B cell (primary cell): ENCODE data around the gene ZKSCAN2. TPM values are rescaled to one million over a fixed set of nuclear protein-coding genes. Genes with fewer than 3 reads are reported as not detected.

ENCODE experiments used
- ATAC-seq: fragments of 200-7000 bp; cut with Tn5 transposase; one replicate; pipeline ENCODE4 v1.10.0; 2021; ENCODE audit warnings: low read depth, mild to moderate bottlenecking, moderate number of reproducible peaks, moderate library complexity
- CTCF ChIA-PET: fragments of 350-600 bp; sonication (Branson Sonifier 250); formaldehyde crosslinking; loops from one replicate; lab custom pipeline; 2021; ENCODE audit warnings: antibody characterized with exemption, inconsistent platforms; lab: Charles Lee
- POLR2A ChIA-PET: fragments of 350-600 bp; sonication (Branson Sonifier 250); formaldehyde crosslinking; loops from one replicate; lab custom pipeline; 2021; ENCODE audit warnings: antibody characterized with exemption; lab: Charles Lee
- DNase-seq: peaks from one replicate; pipeline ENCODE4 v3.0.0; 2013
- H2AFZ ChIP-seq: 2 replicates; pipeline ENCODE4 v1.6.1; 2012; ENCODE audit warnings: mild to moderate bottlenecking, low read depth, low read length; ENCODE audit not compliant: insufficient read depth, poor library complexity, severe bottlenecking
- H3K27ac ChIP-seq, 2 donors: 1 replicate in 1 of 2; 2 replicates in 1 of 2; pipeline ENCODE4 v1.5.1; 2012 to 2013; ENCODE audit warnings: low read length in 2 of 2, mild to moderate bottlenecking in 2 of 2, moderate library complexity in 1 of 2
- H3K27me3 ChIP-seq, 4 experiments: fragments of 200-600 bp in 1 of 4; sonication (generic) in 1 of 4; replicated peaks in 1 of 4; 1 replicate in 2 of 4; 2 replicates in 2 of 4; pipeline versions ENCODE4 v1.6.1 to v1.7.0; 2013 to 2016; ENCODE audit warnings: low read length in 3 of 4, mild to moderate bottlenecking in 2 of 4, mixed read lengths in 1 of 4, moderate library complexity in 1 of 4; ENCODE audit not compliant: insufficient read depth in 4 of 4, control insufficient read depth in 3 of 4; ENCODE audit errors: control extremely low read depth in 1 of 4
- H3K36me3 ChIP-seq, 2 experiments: replicated peaks in 1 of 2; 1 replicate in 1 of 2; 2 replicates in 1 of 2; pipeline versions ENCODE4 v1.6.1 to v1.7.1; 2013; ENCODE audit warnings: low read length in 1 of 2; ENCODE audit not compliant: insufficient read depth in 2 of 2, control insufficient read depth in 1 of 2; ENCODE audit errors: control extremely low read depth in 1 of 2, extremely low read depth in 1 of 2
- H3K4me1 ChIP-seq, 2 donors: fragments of 200-600 bp in 1 of 2; sonication (generic) in 1 of 2; 1 replicate in 1 of 2; 2 replicates in 1 of 2; pipeline versions ENCODE4 v1.5.1 to v1.6.1; 2013 to 2017; ENCODE audit warnings: low read length in 2 of 2; ENCODE audit not compliant: control insufficient read depth in 2 of 2, insufficient read depth in 2 of 2
- H3K4me2 ChIP-seq: replicated peaks from 2 replicates; pipeline ENCODE3; 2012; ENCODE audit warnings: mild to moderate bottlenecking, low read depth, low read length; ENCODE audit not compliant: poor library complexity, severe bottlenecking
- H3K4me3 ChIP-seq, 5 experiments: fragments of 200-600 bp in 1 of 5; sonication (generic) in 1 of 5; 1 replicate in 3 of 5; 2 replicates in 2 of 5; pipeline versions ENCODE4 v1.5.1 to v1.7.0; 2011 to 2016; ENCODE audit warnings: low read length in 4 of 5, mild to moderate bottlenecking in 4 of 5, low read depth in 2 of 5, control low read depth in 1 of 5, moderate library complexity in 1 of 5; ENCODE audit not compliant: insufficient read depth in 1 of 5; ENCODE audit errors: control extremely low read depth in 1 of 5, extremely low read depth in 1 of 5
- H3K79me2 ChIP-seq: fragments of 200-600 bp; sonication (generic); one replicate; pipeline ENCODE4 v1.6.0; 2016; ENCODE audit warnings: low read length; ENCODE audit not compliant: control insufficient read depth, insufficient read depth
- H3K9ac ChIP-seq: fragments of 200-600 bp; sonication (generic); 2 replicates; pipeline ENCODE4 v1.6.1; 2017; ENCODE audit warnings: mild to moderate bottlenecking, low read length, moderate library complexity
- H3K9me3 ChIP-seq, 3 donors: one replicate each; pipeline versions ENCODE4 v1.6.1 to v1.7.1; 2013; ENCODE audit warnings: low read length in 2 of 3; ENCODE audit not compliant: control insufficient read depth in 2 of 3, insufficient read depth in 1 of 3; ENCODE audit errors: control extremely low read depth in 1 of 3
- H4K20me1 ChIP-seq: 2 replicates; pipeline ENCODE4 v1.6.0; 2012; ENCODE audit warnings: mild to moderate bottlenecking, low read length; ENCODE audit not compliant: insufficient read depth, control insufficient read depth, poor library complexity, severe bottlenecking
- H3K27ac Mint-ChIP-seq: one replicate; pipeline ENCODE4 v1.8.0; 2021; ENCODE audit warnings: mixed read lengths
- H3K27me3 Mint-ChIP-seq: one replicate; pipeline ENCODE4 v1.8.0; 2021; ENCODE audit warnings: mixed read lengths
- H3K4me1 Mint-ChIP-seq: one replicate; pipeline ENCODE4 v1.8.0; 2021; ENCODE audit warnings: mixed read lengths
- H3K4me3 Mint-ChIP-seq: one replicate; pipeline ENCODE4 v1.8.0; 2021; ENCODE audit warnings: mixed read lengths
- H3K9me3 Mint-ChIP-seq: one replicate; pipeline ENCODE4 v1.8.0; 2022; ENCODE audit warnings: mixed read lengths; ENCODE audit not compliant: insufficient read depth
- EZH2 ChIP-seq: IDR thresholded peaks from 2 replicates; pipeline ENCODE4 v1.6.1; 2012; ENCODE audit warnings: borderline replicate concordance, low read depth, mild to moderate bottlenecking, moderate library complexity, low read length; ENCODE audit not compliant: insufficient read depth, poor library complexity, severe bottlenecking
- WGBS: methylation state at CpG from one replicate; pipeline ENCODE4 v1.1.5; 2013; ENCODE audit warnings: missing lambda C conversion rate; ENCODE audit not compliant: insufficient coverage; 5-methylcytosine and 5-hydroxymethylcytosine counted together
- intact Hi-C: fragments of 100-400 bp; cut with micrococcal nuclease; formaldehyde crosslinking; loops from one replicate; pipeline ENCODE4 v1.10.0; 2022
- polyA plus RNA-seq: library from polyadenylated mRNA; depleted of rRNA; stranded (reverse); fragments of >200 nt; gene quantifications from 2 replicates; pipeline ENCODE4 v1.2.3, GENCODE V29; 2012
- total RNA-seq, 2 donors: library from RNA; stranded (reverse); fragments of 120-200 nt in 1 of 2; gene quantifications; 1 replicate in 1 of 2; 2 replicates in 1 of 2; pipeline versions ENCODE4 v1.2.3 to v1.2.4, GENCODE V29; 2013 to 2022
- TF ChIP-seq, protein P1 (sequence below): fragments of 200-600 bp; IDR thresholded peaks from one replicate; pipeline ENCODE4 v1.8.0; 2022; ENCODE audit warnings: antibody characterized with exemption, mild to moderate bottlenecking

ZKSCAN2 gene
- total and polyA plus RNA-seq, 2 donors (not counting 1 experiment from before 2014, with no cell fraction given), result 0.85 to 9.1 TPM

DNA sequence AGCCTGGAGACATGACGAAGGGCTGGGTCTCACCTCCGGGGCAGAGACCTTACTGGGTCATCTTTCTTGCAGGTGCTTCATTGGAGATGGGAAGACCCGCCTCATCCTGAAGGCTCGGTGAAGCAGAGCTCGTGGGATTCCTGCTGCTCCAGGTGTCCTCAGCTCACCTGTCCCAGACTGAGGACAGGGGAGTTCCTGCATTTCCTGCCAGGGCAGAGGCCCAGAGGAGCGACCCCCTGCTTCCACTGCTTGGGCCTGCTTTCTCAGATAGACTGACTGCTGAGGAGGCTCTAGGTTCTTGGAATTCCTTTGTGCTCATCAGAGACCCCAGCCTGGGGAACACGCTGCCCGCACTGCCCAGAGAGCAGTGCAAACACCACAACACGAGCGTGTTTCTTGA is 29.3 kb downstream of the ZKSCAN2 start:
- Histone ChIP-seq H3K27ac (no peak overlapping the region), H3K9ac (no peak overlapping the region), H4K20me1 (no peaks in the 10 kb centered on the region), H3K36me3 (no peaks in the 10 kb centered on the region), H3K79me2 (no peaks in the 10 kb centered on the region), H2AFZ (no peak overlapping the region), H3K4me2 (no peak overlapping the region), H3K9me3 (no peaks in the 10 kb centered on the region), H3K27me3 (no peaks in the 10 kb centered on the region), H3K4me1 (peaks cover 0 to 3% of the 10 kb centered on the region in 2 donors), H3K4me3 (no peak overlapping the region)
- DNase-seq (no peak), ATAC-seq (no peak)
- no peaks in the 10 kb centered on the region for H3K9me3 Mint-ChIP-seq
- ChIA-PET CTCF (interaction anchor here (0.8 to 1.5 kb wide), 2 partner anchors 13 to 112 kb away, joined by 3 to 6 read pairs; no protein-coding TSS in a partner anchor), POLR2A (no interaction called here)
- H3K4me3 Mint-ChIP-seq, result no peak overlapping the region
- intact Hi-C loops, result loop anchor here (10.0 kb wide), 1 partner anchor 284 kb away; no protein-coding TSS in a partner anchor
- no peaks in the 10 kb centered on the region for H3K27me3 Mint-ChIP-seq
- H3K27ac Mint-ChIP-seq, result no peak overlapping the region
- 76% methylated on average over 10 of the region's 10 CpGs for WGBS
- no peaks in the 10 kb centered on the region for H3K4me1 Mint-ChIP-seq
- TF ChIP-seq, protein P1, sequence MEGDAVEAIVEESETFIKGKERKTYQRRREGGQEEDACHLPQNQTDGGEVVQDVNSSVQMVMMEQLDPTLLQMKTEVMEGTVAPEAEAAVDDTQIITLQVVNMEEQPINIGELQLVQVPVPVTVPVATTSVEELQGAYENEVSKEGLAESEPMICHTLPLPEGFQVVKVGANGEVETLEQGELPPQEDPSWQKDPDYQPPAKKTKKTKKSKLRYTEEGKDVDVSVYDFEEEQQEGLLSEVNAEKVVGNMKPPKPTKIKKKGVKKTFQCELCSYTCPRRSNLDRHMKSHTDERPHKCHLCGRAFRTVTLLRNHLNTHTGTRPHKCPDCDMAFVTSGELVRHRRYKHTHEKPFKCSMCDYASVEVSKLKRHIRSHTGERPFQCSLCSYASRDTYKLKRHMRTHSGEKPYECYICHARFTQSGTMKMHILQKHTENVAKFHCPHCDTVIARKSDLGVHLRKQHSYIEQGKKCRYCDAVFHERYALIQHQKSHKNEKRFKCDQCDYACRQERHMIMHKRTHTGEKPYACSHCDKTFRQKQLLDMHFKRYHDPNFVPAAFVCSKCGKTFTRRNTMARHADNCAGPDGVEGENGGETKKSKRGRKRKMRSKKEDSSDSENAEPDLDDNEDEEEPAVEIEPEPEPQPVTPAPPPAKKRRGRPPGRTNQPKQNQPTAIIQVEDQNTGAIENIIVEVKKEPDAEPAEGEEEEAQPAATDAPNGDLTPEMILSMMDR, result no peak
- no peak for TF ChIP-seq EZH2

DNA sequence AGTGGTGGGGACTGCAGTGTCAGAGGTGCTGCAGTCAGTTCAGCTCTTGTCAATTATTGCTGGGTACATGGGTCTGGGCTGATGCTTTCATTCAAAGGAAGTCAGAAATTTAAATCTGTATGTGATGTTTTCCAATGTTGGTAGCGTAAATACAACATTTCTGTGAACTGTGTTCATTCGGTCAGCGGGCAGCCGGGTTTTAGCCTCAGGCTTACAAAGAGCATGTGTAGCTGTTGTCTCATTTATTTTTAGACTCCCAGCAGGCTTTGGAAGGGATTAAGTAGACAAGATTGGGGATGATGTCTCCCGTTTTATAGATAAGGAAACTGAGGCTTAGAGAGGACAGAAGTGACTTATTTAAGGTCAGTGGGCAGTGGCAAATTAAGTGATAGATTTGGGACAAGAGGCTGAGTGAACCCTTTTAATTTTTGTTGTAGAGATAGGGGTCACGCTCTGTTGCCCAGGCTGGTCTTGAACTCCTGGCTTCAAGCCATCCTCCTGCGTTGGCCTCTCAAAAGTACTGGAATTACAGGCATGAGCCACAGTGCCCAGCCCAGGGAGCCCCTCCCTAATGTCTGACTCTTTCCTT is 32.8 kb downstream of the ZKSCAN2 start:
- ChIA-PET CTCF (interaction anchor here (0.7 to 5.1 kb wide), 28 partner anchors 10 to 708 kb away, joined by 3 to 45 read pairs (median 4); partner anchors contain the start of gene LCMT1), POLR2A (no interaction called here)
- Histone ChIP-seq H3K9me3 (no peaks in the 10 kb centered on the region), H3K79me2 (no peaks in the 10 kb centered on the region), H2AFZ (peak overlapping the region; percentile 38), H3K36me3 (no peaks in the 10 kb centered on the region), H3K27me3 (no peaks in the 10 kb centered on the region), H3K9ac (no peak overlapping the region), H3K4me3 (no peak overlapping the region), H3K4me1 (peaks cover 0 to 3% of the 10 kb centered on the region in 2 donors), H3K27ac (no peak overlapping the region), H3K4me2 (no peak overlapping the region), H4K20me1 (no peaks in the 10 kb centered on the region)
- no peaks in the 10 kb centered on the region for H3K27me3 Mint-ChIP-seq
- TF ChIP-seq, protein P1, result no peak
- no peak for TF ChIP-seq EZH2
- no peak overlapping the region for H3K4me3 Mint-ChIP-seq
- ATAC-seq (no peak), DNase-seq (peak; percentile 12)
- intact Hi-C loops, result loop anchor here (10.0 kb wide), 1 partner anchor 280 kb away; no protein-coding TSS in a partner anchor
- H3K27ac Mint-ChIP-seq, result peak overlapping the region; percentile 73
- no peaks in the 10 kb centered on the region for H3K9me3 Mint-ChIP-seq
- WGBS, result 98% methylated on average over 7 of the region's 7 CpGs
- no peaks in the 10 kb centered on the region for H3K4me1 Mint-ChIP-seq
